ENCODE results near the gene PPDPF. TPM values are rescaled to one million over a fixed set of nuclear protein-coding genes. Genes with fewer than 3 reads are reported as not detected.
"Not testable (repeated sequence)": the region's sequence is repeated elsewhere in the genome, so short reads cannot be mapped to it uniquely, and the experiment has no call there.

PPDPF gene
- total RNA-seq, 2 experiments from 2014 or later, result 163 to 166 TPM

- CTCF ChIA-PET, result interaction anchor here (0.5 to 3.0 kb wide), 3 partner anchors 21 to 252 kb away, joined by 3 to 23 read pairs (median 3); partner anchors contain the start of gene PPDPF
- POLR2A ChIA-PET, result interaction anchor here (2.6 kb wide), 1 partner anchor 23 kb away, joined by 9 read pairs; the partner anchor contains the start of gene PPDPF
Measured at GRCh38 chr20:63497946-63498935, 22.3 kb upstream of the PPDPF start.

DNA sequence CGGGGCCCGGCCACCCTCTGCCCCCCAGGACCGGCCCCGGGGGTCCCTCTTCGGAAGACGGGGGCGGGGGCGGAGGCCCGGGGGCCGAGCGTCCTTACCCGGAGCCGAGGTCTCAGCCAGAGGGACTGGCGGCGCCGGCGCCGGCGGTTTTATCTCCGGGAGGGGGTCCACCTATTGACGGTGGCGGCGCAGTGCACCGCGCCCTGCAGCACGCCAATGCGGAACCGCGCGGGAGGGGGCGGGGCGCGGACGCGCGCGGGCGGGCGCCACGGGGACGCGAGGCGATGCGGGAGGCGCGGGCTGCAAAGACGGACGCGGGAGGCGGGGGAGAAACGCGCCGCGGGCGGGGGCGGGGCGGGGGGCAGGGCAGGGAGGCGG lies 21.6 kb upstream of the PPDPF start, which contains the start of gene EEF1A2:
Gene EEF1A2, minus strand, starts transcription at position 124 of the 378 bp plus-strand sequence. CDS start 1,320 bp downstream, outside the sequence.
- ChIA-PET POLR2A (no interaction called here), CTCF (no interaction called here)

DNA sequence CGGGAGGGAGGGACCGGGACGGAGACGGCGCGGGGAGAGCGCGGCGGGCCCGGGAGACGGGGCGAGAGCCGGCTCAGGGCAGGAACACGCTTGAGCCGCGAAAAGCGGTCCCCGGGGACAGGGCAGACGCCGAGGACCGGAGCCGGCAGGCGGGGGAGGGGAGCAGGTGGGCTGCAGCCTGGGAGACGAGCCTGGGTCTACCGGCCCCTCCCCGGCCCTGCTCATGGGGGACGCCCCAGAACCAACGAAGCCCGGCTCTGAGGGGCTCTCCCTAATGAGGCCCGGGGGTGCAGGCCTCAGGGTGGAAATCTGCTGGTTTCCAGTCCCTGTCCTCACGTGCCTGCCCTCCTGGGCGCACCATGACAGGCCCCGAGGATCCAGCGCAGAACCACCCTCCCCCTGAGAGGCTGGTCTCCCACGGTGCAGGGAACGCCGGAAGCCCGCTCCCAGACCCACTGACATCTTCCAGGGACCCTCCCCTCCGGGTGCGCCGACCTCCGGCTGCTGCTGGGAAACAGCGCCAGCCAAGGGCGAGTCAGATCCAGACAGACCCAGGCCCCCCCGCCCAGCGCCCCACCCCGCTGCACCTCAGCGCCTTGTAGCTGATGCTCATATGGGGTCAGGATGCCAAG lies 21.1 kb upstream of the PPDPF start:
- POLR2A ChIA-PET, result interaction anchor here (1.3 kb wide), 1 partner anchor 22 kb away, joined by 3 read pairs; no protein-coding TSS in a partner anchor
- CTCF ChIA-PET, result interaction anchor here (0.6 kb wide), 1 partner anchor 218 kb away, joined by 4 read pairs; no protein-coding TSS in a partner anchor

DNA sequence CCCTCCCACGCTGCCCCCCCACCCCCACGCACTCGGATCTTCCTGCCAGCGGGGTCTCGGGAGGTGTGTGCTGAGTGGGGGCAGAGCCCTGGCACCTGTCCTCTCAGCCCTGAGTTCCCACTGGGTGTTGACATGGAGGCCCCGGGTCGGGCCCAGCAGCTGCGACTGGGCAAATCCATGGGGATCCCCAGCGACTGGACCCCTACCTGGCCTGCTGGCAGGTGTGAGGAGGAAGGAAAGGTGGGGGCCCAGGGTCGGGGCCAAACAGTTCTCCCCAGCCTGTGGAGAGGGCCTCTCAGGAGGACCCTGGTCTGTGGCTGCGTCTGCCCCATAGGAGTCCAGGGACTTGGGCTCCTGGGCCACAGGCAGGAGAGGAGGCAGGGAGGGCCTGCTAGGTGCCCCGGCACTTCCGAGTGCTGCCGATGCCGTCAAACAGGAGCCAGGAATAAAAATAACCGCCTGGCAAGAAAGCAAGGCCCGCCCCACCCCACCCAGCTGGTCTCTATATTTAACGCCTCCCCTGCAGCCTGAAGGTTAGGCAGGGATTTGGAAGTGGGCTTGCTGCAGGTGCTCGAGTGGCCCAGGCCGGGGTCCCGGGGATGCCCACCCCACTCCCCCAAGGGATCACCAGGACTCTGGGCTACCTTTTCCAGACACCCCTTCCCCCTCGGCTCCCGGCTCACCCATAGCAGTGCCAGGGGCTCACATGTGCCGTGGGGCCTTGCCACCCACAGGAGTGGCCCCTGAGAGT lies 20.2 kb upstream of the PPDPF start:
- ChIA-PET CTCF (no interaction called here), POLR2A (interaction anchor here (1.3 kb wide), 1 partner anchor 21 kb away, joined by 3 read pairs; no protein-coding TSS in a partner anchor)

DNA sequence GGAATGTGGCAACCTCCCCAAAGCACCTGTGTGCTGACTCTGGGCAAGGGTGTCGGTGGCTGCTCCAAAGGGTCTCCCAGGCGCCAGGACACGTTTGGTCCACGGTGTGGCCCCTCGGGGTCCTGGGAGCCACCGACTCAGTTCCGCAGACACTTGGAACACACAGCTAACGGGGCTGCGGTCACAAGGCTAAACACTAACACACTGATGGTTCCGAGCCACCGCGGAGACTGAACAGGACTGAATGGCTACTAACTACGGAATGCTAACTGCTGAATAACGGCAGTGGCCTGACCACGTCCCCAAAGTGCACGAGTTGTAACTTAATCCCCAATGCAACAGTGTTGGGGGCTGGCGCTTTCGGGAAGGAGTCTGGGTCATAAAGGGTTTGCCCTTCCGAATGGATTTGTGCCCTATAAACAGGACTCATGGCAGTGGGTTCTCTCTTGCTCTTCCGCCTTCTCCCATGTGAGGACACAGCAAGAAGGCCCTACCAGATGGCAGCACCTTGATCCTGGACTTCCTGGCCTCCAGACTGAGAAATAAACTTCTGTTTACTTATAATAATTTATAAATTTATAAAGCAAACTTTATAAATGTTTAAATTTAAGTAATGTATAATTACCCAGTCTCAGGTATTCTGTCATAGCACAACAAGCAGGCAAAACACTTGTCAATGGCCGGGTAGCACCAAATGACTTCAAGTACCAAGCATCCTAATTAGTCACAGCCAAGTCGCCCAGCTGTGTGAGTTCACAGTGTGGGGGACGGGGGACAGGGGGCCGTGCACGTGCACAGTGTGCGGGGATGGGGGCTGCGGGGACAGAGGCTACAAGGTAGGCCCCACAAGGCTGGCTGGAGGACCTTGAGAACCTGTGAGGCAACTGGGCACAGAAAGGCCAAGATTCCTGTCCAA lies 19.4 kb upstream of the PPDPF start:
- POLR2A ChIA-PET, result no interaction called here
- CTCF ChIA-PET, result no interaction called here

- CTCF ChIA-PET, result interaction anchor here (1.5 kb wide), 1 partner anchor 9 kb away, joined by 3 read pairs; no protein-coding TSS in a partner anchor
- POLR2A ChIA-PET, result no interaction called here
Measured at GRCh38 chr20:63501818-63502670, 18.5 kb upstream of the PPDPF start.

GRCh38 chr20:63502671-63503172 lies 17.8 kb upstream of the PPDPF start:
- CTCF ChIA-PET, result interaction anchor here (1.5 kb wide), 1 partner anchor 9 kb away, joined by 3 read pairs; no protein-coding TSS in a partner anchor
- POLR2A ChIA-PET, result no interaction called here

GRCh38 chr20:63503524-63503923 lies 17.0 kb upstream of the PPDPF start:
- POLR2A ChIA-PET, result no interaction called here
- CTCF ChIA-PET, result interaction anchor here (1.5 kb wide), 1 partner anchor 10 kb away, joined by 3 read pairs; no protein-coding TSS in a partner anchor

- ChIA-PET POLR2A (no interaction called here), CTCF (interaction anchor here (3.0 kb wide), 1 partner anchor 9 kb away, joined by 11 read pairs; no protein-coding TSS in a partner anchor)
Measured at GRCh38 chr20:63504642-63505041, 15.9 kb upstream of the PPDPF start.

DNA sequence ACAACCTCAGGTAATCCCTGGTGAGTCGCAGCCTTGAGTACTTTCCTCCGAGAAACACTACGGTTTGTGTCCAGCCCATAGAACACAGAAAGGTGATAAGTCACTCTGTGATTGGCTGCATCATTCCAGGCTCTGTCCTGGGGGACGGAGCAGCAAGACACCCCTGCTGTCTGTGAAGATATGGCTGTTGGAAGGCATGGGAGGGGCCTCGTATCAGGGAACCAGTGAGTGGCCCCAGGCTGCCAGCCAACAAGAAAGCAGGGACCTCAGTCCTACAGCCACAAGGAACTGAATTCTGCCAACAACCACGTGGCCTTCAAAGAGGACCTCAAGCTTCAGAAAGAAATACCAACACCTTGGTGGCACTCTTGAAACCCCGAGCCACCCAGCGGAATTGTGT lies 15.3 kb upstream of the PPDPF start:
- POLR2A ChIA-PET, result no interaction called here
- CTCF ChIA-PET, result interaction anchor here (0.8 to 3.0 kb wide), 3 partner anchors 9 to 16 kb away, joined by 3 to 11 read pairs (median 3); no protein-coding TSS in a partner anchor

DNA sequence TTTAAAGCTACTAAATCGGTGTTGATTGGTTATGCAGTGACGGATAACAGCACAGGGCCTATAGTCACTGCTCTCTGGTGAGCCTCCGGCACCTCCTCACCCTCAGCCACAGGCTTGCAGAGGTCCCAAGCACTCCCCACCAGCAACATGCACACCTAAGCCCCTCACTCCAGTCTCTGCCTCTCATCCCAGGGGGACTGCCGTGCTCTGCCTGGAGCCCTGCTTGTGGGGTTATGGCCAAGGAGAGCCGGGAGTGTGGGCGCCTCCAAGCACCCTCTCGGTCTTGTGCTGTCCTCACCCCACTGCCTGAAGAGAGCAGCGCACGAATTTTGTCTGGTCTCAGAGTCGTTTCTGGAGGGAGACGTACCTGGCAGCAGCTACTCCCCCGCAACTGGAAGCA lies 14.8 kb upstream of the PPDPF start:
- POLR2A ChIA-PET, result no interaction called here
- CTCF ChIA-PET, result interaction anchor here (0.8 to 3.0 kb wide), 3 partner anchors 10 to 16 kb away, joined by 3 to 11 read pairs (median 3); no protein-coding TSS in a partner anchor

DNA sequence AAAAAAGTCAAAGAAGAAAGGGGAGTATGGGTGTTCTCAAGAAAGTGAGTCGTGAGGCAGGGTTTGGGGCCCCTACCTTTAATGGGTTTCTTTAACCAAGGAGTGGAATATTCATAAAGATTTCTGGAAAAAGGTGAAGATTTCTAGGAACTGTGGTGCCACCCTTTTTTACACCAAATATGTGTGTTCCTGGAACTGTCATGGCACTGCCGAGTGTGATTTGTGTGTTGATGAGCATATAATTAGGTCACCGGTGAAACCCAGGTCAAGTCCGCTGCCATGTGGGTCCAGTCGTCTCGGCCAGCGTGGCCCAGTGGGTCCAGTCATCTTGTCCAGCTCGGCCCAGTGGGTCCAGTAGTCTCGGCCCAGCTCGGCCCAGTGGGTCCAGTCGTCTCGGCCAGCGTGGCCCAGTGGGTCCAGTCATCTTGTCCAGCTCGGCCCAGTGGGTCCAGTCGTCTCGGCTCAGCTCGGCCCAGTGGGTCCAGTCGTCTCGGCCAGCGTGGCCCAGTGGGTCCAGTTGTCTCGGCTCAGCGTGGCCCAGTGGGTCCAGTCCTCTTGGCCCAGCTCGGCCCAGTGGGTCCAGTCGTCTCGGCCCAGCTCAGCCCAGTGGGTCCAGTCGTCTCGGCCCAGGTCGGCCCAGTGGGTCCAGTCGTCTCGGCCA lies 13.4 kb upstream of the PPDPF start:
- ChIA-PET CTCF (interaction anchor here (3.0 kb wide), 1 partner anchor 11 kb away, joined by 11 read pairs; no protein-coding TSS in a partner anchor), POLR2A (no interaction called here)

- ChIA-PET POLR2A (no interaction called here), CTCF (interaction anchor here (0.8 kb wide), 1 partner anchor 12 kb away, joined by 3 read pairs; no protein-coding TSS in a partner anchor)
Measured at GRCh38 chr20:63508072-63508768, 12.3 kb upstream of the PPDPF start.

DNA sequence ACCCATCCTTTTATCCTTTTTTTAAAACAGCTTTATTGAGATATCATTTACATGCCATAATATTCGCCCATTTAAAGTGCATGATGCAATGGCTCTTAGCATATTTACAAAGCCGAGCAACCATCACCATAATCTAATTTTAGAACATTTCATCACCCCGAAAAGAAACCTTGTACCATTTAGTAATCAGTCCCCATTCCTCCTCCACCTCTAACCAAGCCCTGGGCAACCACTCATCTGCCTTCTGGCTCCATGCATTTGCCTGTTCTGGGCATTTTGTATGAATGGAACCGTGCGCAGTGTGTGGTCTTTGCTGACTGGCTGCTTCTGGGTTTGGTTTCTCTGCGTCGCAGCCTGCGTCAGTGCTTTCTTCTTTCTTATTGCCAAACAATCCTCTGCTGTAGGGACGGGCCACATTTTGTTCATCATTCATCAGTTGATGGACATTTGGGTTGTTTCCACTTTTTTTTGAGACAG lies 11.4 kb upstream of the PPDPF start:
- POLR2A ChIA-PET, result interaction anchor here (0.7 kb wide), 1 partner anchor 292 kb away, joined by 5 read pairs; no protein-coding TSS in a partner anchor

GRCh38 chr20:63513207-63513606 lies 7.4 kb upstream of the PPDPF start:
- CTCF ChIA-PET, result no interaction called here
- POLR2A ChIA-PET, result no interaction called here

More for the DNA sequence above, 11.4 kb upstream of the PPDPF start:
- CTCF ChIA-PET, result interaction anchor here (0.8 kb wide), 1 partner anchor 12 kb away, joined by 3 read pairs; no protein-coding TSS in a partner anchor

DNA sequence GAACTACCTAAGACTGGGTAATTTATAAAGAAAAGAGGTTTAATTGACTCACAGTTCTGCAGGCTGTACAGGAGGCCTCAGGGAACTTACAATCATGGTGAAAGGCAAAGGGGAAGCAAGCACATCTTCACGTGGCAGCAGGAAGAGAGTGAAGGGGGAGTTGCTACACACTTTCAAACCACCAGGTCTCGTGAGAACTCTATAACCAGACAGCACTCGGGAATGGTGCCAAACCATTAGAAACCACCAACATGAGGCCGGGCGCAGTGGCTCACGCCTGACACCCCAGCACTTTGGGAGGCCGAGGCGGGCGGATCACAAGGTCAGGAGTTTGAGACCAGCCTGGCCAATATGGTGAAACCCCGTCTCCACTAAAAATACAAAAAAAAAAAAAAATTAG lies 6.0 kb upstream of the PPDPF start:
- CTCF ChIA-PET, POLR2A ChIA-PET: not testable (repeated sequence)
